AG09309 (cell line): Measurements from ENCODE around the gene PGGHG.
"Not testable (repeated sequence)": the region's sequence is repeated elsewhere in the genome, so short reads cannot be mapped to it uniquely, and the experiment has no call there.

Source experiments
- DNase-seq: peaks from one replicate; pipeline ENCODE4 v3.0.0-alpha.2; 2010; ENCODE audit warnings: low read depth
- H3K4me3 ChIP-seq: 2 replicates; pipeline ENCODE4 v1.5.1; 2011; ENCODE audit warnings: mild to moderate bottlenecking, low read depth, low read length, moderate library complexity; ENCODE audit not compliant: control insufficient read depth
- TF ChIP-seq, protein P1 (sequence below): IDR thresholded peaks from 2 replicates; pipeline ENCODE4 v1.5.1; 2011; ENCODE audit warnings: mild to moderate bottlenecking, low read depth, low read length, inconsistent platforms; ENCODE audit not compliant: insufficient read depth, control insufficient read depth; ENCODE audit errors: missing control alignments

PGGHG gene

GRCh38 chr11:316031-316701, 27.2 kb downstream of the PGGHG start:
- TF ChIP-seq, protein P1, sequence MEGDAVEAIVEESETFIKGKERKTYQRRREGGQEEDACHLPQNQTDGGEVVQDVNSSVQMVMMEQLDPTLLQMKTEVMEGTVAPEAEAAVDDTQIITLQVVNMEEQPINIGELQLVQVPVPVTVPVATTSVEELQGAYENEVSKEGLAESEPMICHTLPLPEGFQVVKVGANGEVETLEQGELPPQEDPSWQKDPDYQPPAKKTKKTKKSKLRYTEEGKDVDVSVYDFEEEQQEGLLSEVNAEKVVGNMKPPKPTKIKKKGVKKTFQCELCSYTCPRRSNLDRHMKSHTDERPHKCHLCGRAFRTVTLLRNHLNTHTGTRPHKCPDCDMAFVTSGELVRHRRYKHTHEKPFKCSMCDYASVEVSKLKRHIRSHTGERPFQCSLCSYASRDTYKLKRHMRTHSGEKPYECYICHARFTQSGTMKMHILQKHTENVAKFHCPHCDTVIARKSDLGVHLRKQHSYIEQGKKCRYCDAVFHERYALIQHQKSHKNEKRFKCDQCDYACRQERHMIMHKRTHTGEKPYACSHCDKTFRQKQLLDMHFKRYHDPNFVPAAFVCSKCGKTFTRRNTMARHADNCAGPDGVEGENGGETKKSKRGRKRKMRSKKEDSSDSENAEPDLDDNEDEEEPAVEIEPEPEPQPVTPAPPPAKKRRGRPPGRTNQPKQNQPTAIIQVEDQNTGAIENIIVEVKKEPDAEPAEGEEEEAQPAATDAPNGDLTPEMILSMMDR: no peak
- DNase-seq: no peak
- H3K4me3 ChIP-seq: peak overlapping the region; percentile 46

- TF ChIP-seq, protein P1: no peak
- no peak for DNase-seq
- no peak overlapping the region; the same call in 1 of the 2 replicates for H3K4me3 ChIP-seq
Measured at GRCh38 chr11:316891-317301, 28.0 kb downstream of the PGGHG start.

DNA sequence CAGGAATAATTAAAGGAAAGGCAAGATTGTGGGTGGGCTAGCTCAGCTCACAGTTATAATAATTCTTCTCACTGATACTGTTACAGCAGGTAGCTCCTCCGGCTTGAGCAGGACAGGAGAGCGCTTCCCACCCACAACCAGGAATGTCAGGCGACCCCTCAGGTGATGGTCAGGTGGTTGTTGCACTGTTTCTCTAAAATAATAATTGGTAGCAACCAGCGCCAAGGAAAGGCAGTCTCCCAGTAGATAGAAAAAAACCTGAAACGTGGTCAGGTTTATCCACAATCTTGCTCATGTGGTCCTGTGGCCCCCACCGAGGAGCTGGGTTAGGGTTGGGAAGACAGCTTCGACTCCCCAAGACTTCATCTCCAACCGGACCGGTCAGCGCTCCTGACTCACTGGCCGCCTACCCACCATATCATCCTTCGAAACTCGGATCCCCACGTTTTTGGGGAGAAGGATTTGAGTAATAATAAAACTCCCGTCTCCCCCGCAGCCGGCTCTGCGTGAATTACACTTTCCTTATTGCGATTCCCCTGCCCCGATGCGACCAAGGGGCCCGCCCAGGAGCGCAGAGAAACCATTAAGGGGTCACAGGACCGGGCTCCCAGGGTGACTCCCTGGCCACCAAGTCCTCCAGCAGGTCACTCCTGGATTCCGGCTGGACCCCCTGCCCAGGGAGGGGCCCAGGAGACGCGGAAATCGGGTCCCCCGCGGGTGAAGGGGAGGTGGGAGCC, 28.9 kb downstream of the PGGHG start:
- not testable (repeated sequence) for DNase-seq, H3K4me3 ChIP-seq

DNA sequence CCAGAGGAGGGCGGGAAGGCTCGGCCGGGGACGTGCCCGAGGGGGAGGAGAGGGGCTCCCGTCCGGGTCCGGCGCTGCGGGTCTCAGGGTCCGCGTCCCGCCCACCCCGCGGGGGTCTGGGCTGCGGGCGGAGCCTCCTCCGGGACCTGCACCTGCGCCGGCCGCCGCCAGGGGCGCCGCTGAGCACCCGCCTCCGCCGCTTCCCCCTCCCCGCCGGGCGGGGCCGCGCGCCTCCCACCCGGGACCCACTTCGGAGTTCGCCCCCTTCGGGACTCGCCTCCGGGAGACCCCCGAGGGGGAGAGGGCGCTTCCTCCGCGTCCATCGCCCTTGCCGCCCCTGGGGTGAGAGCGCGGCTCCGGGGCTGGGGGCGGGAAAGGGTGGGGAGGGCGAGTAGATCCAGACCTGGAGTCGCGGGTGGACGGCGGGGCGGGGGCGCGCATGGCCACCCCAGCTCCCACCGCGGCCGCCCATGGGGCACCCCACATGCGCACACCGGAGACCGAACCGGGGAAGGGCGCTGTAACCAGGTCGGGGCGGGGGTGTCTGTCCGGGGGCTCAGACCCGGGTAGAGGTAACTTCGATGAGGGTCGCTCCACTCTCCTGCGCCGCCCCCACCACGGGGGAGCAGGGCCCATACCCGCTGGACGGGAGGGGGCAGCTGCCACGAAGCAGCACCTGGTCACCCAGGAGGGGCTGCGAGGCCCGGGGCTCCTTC, 29.6 kb downstream of the PGGHG start:
- peak overlapping the region; percentile 83 for H3K4me3 ChIP-seq
- not testable (repeated sequence) for DNase-seq

- H3K4me3 ChIP-seq: peak overlapping the region; percentile 83
- not testable (repeated sequence) for DNase-seq
Measured at GRCh38 chr11:319121-319887, 30.4 kb downstream of the PGGHG start.

DNA sequence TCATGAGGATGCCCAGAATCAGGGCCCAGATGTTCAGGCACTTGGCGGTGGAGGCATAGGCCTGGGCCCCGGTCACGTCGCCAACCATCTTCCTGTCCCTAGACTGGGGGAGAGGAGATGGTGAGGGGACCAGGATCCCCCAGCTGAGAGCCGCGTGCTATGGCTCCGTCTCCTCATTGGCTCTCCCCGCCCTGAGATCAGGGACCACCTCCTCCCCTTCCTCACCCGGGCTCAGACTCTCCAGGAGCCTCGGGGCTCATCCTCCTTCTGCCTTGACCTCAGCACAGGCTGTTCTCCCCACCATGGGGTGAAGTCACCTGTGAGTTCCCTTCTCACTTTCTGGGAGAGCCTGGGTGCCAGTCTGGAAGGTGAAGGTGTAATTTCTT, 31.0 kb downstream of the PGGHG start:
- DNase-seq: not testable (repeated sequence)
- H3K4me3 ChIP-seq: peak overlapping the region; percentile 83

More at GRCh38 chr11:319121-319887, 30.4 kb downstream of the PGGHG start:
- TF ChIP-seq, protein P1: peak; percentile 13

- TF ChIP-seq, protein P1: no peak
- no peak overlapping the region for H3K4me3 ChIP-seq
- DNase-seq: no peak
Measured at GRCh38 chr11:324156-324555, 35.2 kb downstream of the PGGHG start.

DNA sequence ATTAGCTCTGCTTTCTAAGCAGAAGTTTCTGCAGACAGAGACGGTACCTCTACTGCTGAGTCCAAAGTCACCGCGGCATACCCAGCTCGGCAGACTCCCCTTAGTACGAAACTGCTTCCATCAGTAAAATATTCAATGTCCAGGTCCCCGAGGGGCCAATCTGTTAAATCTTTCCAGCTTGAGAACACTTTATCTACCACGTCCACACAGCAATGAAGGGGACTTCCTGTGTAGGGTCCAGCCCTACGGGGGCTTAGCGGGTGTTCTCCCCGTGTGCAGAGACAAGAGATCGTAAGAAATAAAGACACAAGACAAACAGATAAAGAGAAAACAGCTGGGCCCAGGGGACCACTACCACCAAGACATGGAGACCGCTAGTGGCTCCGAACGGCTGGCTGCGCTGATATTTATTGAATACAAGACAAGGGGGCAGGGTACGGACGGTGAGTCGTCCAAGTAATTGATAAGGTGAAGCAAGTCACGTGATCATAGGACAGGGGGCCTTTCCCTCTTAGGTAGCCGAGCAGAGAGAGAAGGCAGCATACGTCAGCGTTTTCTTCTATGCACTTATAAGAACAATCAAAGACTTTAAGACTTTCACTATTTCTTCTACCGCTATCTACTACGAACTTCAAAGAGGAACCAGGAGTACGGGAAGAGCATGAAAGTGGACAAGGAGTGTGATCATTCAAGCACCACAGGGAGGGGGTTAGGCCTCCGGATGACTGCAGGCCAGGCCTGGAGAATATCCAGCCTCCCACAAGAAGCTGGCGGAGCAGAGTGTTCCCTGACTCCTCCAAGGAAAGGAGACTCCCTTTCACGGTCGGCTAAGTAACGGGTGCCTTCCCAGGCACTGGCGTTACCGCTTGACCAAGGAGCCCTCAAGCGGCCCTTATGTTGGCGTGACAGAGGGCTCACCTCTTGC, 35.9 kb downstream of the PGGHG start:
- not testable (repeated sequence) for H3K4me3 ChIP-seq, DNase-seq
